TTC549 (cell line): ENCODE measurements around the gene SAMD11.
"Not testable (repeated sequence)": the region's sequence is repeated elsewhere in the genome, so short reads cannot be mapped to it uniquely, and the experiment has no call there.

Experiments
- FAIRE-seq: peaks from 2 replicates; lab custom pipeline; 2012; peaks lifted over from hg19 to GRCh38; lab: Jason Lieb, UNC

Gene SAMD11

DNA sequence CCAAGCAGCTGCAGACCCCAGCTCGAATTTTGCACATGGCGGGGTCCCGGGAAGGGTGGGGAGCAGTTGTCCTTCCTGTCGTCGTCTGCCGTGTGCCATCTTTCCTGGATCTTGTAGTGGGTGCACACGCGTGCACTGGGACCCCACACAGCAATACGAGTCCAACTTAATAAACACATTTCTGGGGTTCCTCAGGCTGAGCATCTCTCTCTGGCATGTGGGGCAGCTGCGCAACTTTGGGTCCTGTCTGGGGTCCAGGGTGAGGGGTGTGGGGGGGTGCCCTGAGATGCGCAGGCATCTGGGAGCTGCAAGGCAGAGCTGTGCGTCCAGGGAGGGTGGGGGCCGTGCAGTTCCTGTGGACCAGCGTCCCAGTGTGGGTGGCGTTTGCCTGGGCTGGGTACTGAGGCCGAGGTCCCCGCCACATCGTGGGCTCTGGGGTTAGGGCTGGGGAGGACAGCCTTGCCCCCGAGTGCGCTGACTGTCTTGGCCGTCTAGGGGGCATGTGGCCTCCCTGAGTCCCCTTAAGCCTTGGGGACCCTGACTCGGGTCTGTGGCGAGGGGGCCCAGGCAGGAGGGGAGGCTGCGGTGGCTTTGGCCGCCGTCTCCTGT, 41.9 kb downstream of the SAMD11 start:
- FAIRE-seq: no peak

DNA sequence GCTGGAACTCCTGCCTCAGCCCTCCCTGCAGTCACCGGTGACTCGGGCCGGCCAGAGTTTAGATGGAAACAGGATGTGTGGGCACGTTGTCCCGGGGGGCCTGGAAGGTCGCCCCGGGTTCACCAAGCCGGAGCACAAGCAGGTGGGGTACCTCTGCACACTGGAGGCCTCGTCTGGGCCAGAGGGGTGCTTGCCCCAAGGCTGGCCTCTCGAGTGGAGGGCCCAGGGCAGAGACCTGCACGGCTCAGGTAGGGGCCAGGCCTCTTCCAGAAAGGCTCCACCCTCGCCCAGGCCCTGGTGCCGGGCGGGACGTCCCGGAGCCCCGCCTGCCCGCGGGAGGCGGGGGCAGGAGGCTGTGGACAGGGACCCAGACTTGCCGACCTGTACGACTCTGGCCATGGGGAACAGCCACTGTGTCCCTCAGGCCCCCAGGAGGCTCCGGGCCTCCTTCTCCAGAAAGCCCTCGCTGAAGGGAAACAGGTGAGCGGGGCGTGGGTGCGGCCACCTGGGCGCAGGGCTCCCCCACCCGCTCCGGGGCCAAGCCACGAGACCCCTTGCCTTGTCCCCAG, 42.5 kb downstream of the SAMD11 start, which contains the start of gene PLEKHN1:
TSS of gene PLEKHN1 (plus strand) at position 348 of the 569 bp plus-strand sequence. CDS start at position 398, 50 bp downstream.
- no peak for FAIRE-seq

DNA sequence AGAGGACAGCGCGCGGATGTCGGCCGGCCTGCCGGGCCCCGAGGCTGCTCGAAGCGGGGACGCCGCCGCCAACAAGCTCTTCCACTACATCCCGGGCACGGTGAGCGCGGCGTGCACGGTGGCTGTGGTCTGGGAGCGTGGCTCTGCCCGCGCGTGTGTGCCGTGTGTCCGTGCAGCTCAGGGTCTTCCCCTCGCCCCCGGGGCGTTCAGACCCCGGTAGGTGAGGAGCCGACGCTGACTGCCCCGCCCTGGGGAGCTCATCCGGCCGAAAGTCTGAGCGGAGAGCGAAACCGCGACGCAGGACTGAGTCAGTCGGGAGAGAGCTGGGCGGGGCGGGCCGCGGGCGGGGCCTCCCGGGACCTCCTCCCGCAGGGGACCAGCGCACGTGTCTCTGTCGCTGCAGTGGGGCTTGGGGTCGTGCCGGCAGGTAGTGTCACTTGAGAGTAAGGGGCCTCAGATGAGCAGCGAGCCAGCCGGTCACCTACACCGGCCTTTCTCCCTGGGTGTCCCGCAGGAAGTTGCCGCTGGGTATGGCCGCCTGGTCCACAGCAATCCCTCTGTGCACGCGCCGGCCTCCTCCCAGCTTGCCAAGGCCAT, 43.1 kb downstream of the SAMD11 start:
- FAIRE-seq: no peak

DNA sequence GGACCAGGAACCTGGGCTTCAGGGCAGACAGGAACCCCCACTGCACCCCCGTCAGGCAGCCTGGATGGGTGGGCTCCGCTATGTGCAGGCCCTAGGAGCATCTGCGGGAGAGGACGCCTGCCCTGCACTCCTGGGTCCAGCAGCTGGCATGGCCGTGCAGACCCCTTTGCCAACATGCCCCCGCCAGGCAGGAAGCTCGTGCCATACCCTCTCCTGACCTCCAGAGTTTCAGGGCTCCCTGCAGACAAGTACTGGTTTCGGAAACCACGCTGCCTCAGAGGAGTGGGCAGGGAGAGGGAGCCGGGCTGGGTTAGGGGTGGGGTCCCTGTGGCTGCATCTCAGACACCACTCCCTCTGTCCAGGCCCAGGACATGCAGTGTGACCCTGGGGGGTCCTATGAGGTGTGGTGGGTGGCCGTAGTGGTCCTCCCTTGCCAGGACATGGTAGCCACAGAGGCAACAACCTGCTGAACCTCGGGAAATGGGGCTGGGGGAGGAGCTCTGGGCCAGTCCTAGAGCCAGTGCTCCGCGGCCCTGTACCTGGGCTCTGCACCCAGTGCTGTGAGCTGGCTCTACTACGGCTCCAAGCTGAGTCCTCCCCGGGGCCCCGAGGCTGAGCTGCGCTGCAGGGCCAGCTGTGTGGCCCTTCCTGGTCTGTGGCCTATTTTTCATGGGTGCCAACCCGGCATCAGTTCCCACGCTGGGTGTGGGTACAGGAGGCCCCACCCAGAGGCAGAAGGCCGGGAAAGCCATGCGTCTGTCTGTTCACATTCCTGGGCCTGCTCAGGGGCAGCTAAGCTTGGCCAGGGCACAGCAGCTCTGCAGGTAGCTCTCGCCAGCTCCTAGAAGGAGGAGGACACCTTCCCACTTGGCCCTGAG, 44.0 kb downstream of the SAMD11 start:
- no peak for FAIRE-seq

DNA sequence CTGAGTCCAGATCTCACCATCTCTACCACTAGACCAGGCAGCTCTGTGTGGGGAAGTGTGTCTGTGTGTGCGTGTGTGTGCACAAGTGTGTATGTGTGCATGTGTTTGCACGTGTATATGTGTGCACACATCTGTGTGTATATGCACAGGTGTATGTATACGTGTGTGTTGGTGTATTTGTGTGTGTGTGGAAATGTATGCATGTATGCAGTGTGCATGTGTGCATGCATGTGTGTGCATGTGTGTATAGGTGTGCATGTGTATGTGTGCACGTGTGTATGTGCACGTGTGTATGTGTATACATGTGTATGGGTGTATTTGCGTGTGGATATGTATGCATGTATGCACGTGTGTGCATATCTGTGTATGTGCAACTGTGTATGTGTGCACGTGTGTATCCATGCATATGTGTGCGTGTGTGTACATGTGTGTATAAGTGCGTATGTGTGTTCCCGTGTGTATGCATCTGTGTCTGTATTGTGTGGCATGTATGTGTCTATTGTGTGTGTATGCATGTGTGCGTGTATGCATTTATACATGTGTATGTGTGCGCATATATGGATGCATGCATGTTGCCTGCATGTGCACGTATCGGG, 45.6 kb downstream of the SAMD11 start:
- no peak for FAIRE-seq

DNA sequence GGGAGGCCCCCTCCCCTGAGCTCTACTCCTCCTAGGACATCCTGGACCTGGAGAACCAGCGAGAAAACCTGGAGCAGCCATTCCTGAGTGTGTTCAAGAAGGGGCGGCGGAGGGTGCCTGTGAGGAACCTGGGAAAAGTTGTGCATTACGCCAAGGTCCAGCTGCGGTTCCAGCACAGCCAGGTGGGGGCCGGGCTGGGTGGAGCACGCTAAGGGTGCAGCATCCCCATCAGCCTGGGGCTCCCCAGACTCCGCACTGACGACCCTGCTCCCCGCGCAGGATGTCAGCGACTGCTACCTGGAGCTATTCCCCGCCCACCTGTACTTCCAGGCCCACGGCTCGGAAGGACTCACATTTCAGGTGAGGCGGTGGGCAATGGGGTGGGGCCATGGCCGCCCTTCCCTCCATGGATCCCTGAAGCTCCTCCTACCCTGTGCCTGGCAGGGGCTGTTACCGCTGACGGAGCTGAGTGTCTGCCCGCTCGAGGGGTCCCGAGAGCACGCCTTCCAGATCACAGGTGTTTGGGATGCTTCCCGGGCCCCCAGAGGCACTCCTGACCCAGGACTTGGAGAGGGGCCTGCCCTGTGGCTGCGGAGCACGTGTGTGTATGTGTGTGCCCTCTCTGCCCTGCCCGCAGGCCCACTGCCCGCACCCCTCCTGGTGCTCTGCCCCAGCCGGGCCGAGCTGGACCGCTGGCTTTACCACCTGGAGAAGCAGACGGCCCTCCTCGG, 46.7 kb downstream of the SAMD11 start:
- no peak for FAIRE-seq

DNA sequence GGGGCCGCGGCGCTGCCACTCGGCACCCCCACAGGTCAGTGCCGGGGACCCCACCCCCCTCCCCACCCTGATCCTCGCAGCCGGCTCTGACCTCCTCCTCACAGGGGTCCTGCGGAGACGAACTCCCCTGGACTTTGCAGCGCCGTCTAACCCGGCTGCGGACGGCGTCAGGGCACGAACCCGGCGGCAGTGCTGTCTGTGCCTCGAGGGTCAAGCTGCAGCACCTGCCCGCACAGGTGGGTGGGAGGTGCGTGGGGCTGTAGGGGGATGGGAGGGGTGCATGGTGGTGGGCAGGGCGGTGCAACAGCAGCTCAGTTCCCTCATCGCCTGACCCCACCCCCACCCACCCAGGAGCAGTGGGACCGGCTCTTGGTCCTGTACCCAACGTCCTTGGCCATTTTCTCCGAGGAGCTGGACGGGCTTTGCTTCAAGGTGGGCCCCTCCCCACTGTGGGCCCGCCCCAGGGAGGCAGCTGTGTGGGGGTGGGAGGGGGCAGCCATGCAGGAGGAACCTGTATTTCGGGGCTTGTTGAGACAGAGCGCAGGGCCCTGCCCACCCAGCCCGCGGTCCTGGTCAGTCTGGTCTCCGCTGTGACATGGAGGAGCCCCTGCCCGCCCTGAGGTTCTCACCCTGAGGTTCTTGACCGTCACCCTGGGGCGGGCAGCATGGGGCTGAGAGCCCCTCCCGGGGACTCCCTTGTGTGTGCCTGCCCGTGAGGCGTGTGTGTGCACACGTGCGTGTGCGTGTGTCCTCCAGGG, 47.4 kb downstream of the SAMD11 start:
- no peak for FAIRE-seq

DNA sequence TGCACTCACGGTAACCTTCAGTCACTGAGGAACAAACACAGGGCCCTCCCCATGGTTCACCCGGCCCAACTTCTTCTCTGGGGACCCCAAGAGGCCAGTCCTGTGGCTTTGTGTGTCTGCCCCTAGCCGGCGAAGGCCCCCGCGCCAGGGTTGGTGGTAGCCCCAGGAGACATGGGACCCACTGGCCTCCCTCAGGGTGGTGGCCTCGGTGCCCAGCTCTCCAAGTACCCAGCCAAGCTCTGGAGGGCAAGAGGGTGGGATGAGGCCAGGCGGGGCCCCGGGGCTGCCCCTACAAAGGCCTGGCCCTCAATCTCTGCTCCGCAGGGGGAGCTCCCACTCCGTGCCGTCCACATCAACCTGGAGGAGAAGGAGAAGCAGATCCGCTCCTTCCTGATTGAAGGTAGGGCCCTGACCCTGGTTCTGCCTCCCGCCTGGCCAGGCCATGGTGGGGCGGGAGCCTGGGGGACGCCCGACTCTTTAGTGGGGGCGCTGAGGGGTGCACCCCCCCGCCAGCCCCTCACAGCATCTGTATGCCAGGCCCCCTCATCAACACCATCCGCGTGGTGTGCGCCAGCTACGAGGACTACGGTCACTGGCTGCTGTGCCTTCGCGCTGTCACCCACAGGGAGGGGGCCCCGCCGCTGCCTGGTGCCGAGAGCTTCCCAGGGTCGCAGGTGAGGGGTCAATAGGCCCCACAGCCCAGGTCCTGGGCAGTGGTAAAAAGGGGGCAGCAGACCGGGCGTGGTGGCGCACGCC, 48.2 kb downstream of the SAMD11 start:
- FAIRE-seq: no peak

DNA sequence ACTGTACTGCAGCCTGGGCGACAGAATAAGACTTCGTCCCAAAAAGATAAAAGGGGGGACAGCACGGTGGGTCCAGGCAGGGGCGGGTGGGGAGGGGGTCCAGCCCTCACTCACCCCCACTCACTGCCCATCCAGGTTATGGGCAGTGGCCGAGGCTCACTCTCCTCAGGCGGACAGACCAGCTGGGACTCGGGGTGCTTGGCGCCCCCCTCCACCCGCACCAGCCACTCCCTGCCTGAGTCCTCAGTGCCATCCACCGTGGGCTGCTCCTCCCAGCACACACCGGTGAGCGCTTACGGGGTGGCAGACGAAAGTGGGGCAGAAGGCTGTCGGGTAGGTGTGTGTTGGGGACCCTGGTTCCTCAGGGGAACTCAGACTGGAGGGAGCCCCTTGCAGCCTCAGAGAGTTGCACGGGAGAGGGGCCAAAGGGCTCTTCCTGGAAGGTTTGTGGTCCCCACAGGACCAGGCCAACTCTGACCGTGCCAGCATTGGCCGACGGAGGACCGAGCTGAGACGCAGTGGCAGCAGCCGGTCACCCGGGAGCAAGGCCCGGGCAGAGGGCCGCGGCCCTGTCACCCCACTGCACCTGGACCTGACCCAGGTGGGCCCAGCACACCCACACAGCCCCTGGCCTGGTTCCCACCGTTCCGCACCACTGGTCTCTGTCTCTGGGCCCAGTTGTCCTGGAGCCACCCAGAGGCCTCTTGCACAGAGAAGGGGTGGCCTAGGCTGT, 49.2 kb downstream of the SAMD11 start:
- FAIRE-seq: no peak

DNA sequence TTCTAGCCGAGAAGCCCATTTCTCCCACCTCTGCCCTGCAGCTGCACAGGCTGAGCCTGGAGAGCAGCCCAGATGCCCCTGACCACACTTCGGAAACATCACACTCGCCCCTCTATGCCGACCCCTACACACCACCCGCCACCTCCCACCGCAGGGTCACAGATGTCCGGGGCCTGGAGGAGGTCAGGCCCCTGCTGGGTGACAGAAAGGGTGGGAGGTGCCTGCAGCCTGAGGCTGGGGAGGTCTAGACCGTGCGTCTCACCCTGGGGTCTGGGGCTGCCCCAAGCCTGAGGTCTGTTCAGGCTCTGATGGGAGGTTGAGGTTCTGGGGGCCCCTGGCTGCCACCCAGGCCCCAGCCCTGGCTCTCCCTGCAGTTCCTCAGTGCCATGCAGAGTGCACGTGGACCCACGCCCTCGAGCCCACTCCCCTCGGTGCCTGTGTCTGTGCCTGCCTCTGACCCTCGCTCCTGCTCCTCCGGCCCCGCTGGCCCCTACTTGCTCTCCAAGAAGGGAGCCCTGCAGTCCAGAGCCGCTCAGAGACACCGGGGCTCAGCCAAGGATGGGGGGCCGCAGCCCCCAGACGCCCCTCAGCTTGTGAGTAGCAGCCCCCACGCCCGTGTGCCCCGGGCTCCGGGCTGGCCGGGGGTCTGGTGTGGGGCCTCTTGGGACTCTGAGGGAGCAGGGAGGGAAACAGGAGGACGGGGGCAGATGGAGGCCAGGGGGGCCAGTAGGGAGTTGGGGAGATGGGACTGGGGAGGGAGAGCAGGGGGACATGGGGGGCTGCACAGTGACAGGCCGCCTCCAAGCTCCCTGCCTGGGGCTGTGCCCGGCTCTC, 50.0 kb downstream of the SAMD11 start:
- no peak for FAIRE-seq

DNA sequence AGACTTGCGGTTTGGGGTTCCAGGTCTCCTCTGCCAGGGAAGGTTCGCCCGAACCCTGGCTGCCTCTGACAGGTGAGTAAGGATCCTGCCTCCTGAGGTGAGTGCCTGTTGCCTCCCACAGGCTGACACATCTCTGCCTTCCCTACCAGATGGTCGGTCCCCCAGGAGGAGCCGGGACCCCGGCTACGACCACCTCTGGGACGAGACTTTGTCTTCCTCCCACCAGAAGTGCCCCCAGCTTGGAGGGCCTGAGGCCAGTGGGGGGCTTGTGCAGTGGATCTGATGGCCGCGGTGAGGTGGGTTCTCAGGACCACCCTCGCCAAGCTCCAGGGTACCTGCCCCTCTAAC, 50.5 kb downstream of the SAMD11 start:
- FAIRE-seq: no peak

DNA sequence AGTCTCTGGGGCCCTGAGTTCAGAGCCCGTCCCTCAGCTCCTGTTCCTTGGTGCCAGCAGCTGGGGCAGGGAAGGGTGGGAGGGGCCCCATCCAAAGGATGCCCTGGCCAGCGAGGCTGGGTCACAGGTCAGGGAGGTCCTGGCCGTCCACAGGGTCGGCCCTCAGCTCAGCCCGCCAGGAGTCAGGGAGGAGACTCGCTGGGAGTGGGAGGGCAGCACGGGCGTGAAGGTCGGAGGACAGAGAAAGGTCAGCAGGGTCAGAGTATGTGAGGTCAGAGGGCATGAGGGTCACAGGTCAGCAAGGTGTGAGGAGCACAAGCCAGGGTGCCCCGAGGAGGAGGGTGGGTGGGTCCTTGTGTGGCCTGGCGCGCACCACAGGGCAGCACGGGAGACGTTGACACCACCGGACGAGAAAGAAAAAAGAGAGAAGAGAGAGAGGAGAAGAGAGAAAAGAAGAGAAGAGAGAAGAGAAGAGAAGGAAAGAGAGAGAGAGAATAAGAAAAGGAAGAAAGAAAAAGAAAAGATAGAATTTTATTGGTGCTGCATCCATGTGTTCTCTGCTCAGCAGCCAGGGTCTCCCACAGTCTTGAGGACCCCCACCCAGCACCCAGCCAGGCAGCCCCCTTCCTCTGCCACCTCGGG, 51.1 kb downstream of the SAMD11 start:
- no peak for FAIRE-seq

DNA sequence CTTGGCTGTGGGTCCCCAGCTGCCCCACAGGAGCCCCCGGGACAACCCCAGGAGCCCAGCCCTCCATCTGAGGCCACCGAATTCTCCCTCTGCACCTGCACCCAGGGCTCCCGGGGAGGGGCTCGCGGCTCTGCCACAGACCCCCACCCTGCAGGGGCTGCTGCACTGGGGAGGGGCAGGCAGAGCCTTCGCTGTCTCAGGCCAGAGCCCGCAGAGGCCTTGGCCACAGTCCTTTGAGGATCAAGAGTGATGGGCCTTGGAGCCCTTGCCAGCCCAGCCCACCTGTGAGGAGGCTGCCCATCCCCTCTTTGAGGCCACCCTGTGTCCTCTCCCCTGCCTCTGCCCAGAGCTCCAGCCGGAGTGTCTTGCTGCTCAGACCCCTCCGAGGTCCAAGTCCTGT, 51.6 kb downstream of the SAMD11 start:
- FAIRE-seq: no peak

DNA sequence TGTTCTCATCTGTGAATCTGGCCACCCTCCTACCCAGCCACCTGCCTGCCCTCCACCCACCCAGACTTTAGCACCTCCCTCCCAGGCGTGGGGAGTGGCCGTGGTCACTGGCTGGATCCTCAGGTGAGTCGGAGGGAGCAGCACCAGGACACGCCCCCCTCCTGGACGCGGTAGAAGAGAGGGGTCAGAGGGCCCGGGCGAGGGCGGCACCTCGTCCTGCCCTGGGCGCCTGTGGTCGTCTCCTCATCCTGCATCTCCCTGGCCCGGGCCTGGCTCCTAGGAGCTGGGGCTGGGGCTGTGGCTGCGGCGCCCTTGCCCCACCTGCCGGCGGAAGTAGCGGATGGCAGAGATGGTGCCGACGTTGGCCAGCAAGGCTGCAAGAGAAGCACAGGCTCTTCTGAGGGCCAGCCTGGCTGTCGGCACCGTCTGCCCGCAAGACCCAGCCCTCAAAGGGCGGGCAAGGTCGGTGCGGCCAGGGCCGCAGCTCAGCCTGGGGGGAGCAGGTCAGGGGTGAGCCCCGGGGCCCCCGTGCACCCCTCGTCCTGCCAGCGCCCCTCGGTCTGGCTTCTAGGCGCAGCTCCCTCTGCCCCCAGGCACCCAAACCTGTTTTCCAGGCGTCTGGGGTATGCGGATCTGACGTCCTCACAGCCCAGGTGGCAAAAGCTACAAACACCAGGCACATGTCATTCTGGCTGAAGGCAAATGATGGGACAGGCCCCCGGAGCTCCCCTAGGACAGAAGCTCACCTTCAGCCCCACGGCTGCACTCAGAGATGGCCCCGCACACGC, 52.4 kb downstream of the SAMD11 start:
- no peak for FAIRE-seq

DNA sequence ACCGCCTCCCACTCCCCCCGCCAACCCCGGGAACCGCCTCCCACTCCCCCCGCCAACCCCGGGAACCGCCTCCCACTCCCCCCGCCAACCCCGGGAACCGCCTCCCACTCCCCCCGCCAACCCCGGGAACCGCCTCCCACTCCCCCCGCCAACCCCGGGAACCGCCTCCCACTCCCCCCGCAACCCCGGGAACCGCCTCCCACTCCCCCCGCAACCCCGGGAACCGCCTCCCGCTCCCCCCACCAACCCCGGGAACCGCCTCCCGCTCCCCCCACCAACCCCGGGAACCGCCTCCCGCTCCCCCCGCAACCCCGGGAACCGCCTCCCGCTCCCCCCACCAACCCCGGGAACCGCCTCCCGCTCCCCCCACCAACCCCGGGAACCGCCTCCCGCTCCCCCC, 53.1 kb downstream of the SAMD11 start:
- not testable (repeated sequence) for FAIRE-seq

DNA sequence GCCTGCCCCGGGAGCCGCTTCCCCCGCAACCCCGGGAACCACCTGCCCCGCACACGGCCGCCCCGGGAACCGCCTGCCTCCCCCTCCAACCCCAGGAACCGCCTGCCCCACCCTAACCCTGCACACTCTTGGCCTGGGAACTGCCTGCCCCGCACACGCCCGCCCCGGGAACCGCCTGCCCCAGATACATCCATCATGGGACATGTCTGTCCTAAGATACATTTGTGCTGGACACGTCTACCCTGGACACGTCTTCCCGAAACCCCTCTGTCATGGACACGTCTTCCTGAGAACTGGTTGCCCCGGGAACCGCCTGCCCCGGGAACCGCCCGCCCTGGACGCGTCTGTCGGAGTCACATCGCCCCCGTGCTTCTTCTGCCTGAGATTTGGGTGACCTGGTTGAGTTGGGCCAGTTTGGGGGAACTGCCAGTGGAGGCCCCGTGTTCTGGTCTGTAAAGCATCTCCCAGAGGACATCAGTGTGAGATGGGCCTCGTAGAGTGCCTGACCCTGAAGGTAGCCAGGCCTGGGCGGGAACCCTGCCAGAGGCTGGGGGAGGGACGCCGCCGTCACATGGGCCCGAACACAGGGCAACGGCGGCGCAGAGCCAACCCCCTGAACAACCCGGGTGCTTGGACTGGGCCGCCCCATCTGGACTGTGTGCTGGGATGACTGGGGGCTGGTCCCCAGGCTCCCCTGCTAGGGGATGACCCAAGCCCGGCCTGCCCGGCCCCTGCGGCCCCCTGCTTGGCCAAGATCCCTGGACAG, 54.5 kb downstream of the SAMD11 start:
- FAIRE-seq: no peak
